Measurements from ENCODE around the gene SRRT. TPM values are rescaled to one million over a fixed set of nuclear protein-coding genes. Genes with fewer than 3 reads are reported as not detected.
A peak's percentile ranks its signal among the peaks of the same experiment; 100 is the strongest.

Gene SRRT
- total and polyA plus RNA-seq, 10 of the 15 experiments (the other 5 are each of a cell fraction or from before 2014, with no cell fraction given): 11.1 to 254 (median 111) TPM

DNA sequence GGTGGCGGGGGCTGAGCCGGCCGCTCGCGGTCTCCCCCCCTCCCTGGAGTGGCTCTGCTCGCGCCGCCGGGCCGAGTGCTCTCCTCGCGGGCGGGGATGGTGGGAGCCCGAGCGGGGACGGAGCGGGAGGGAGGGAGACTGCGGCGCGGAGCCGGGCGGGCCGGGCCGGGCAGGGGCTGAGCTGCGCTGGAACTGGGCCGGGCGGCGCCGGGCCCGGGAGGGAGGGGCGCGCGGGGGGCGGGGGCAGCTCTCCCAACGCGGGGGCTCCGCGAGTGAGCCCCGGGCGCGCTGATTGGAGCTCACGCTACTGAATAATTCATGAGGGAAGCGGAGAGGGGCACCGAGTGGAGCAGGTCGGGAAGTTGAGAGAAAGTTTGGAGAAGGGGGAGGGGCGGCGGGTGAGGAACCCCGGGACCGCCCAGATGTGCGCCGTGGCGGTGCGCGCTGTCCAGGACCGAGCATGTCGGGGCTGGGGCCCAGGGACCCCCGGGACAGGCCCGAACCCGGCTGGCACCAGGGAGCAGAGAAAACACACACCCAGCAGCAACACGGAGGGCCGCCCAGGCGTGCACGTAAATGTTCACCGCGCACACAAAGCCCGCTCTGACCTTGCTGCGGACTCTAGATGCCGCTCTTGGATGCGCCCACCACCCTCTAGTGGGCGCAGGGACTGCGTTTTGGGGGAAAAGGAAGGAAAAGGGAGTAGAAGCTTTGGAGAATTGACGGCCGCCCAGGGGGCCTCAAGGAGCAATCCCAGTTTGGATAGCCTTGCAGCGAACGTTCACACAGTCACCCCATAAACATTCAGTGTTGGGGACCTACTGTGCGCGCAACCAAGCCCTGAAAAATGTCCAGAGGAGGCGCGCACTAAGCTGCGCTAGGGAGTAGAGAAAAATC, 47.3 kb upstream of the SRRT start, which contains the start of gene EPHB4:
TSS of gene EPHB4 (minus strand) at position 194 of the 897 bp plus-strand sequence. CDS start 493 bp downstream, outside the sequence.
- Histone ChIP-seq H3K4me1 (ENCODE audit: control insufficient read depth, insufficient read depth, low read length) (no peaks in the 10 kb centered on the region), H2AFZ (ENCODE audit: control insufficient read depth, low read depth, low read length) (no peak within 1 kb of the TSS), H3K4me3 (no peak within 1 kb of the TSS), H3K27me3 (replicated peaks in 1 of 2; ENCODE audit: control insufficient read depth in 2 of 2, insufficient read depth in 2 of 2, low read length in 1 of 2) (peaks cover 12 to 14% of the 10 kb centered on the region in 2 experiments; a peak in 3 of 4 replicates), H3K27ac (ENCODE audit: control insufficient read depth, insufficient read depth) (no peak within 1 kb of the TSS), H3K9ac (ENCODE audit: control insufficient read depth, insufficient read depth, low read length) (no peak within 1 kb of the TSS), H3K79me2 (ENCODE audit: control insufficient read depth, insufficient read depth, low read length) (no peaks in the 10 kb centered on the region), H4K20me1 (ENCODE audit: control insufficient read depth, insufficient read depth) (no peaks in the 10 kb centered on the region), H3K9me3 (replicated peaks; ENCODE audit: control insufficient read depth, insufficient read depth, low read length) (no peaks in the 10 kb centered on the region), H3K4me2 (ENCODE audit: control insufficient read depth, insufficient read depth) (no peak within 1 kb of the TSS), H3K36me3 (ENCODE audit: control insufficient read depth in 2 of 2, insufficient read depth in 2 of 2, low read length in 1 of 2) (no peaks in the 10 kb centered on the region)
- WGBS (ENCODE audit: insufficient coverage, insufficient replicate concordance, low lambda C conversion rate, missing lambda C conversion rate): 9% methylated on average over 35 of the region's 80 CpGs
- no peak for FAIRE-seq
- POLR2A ChIA-PET: no interaction called here
- intact Hi-C loops (cut with micrococcal nuclease; ENCODE audit: unreplicated experiment): no loop called here
- TF ChIP-seq SUZ12 (IDR thresholded peaks at IDR 0.05; ENCODE audit: unreplicated experiment) (peak; percentile 51), CREM (IDR thresholded peaks at IDR 0.05; ENCODE audit: low read depth) (no peak), EZH2 (IDR thresholded peaks at IDR 0.05; ENCODE audit: borderline replicate concordance, control insufficient read depth, low read depth, low read length) (0 out of 2 replicates have a peak, but pooled peaks have one; percentile 25)
- in situ Hi-C loops (cut with MboI): no loop called here
- no peak for ATAC-seq
- DNase-seq (ENCODE audit: low read depth, low spot score): no peak
- BruUV-seq (replicated peaks): no TSS peak
- CTCF ChIA-PET: no interaction called here
- SMC1A ChIA-PET (ENCODE audit: uncharacterized antibody, unreplicated experiment): no interaction called here
- RAD21 ChIA-PET (ENCODE audit: unreplicated experiment): no interaction called here

DNA sequence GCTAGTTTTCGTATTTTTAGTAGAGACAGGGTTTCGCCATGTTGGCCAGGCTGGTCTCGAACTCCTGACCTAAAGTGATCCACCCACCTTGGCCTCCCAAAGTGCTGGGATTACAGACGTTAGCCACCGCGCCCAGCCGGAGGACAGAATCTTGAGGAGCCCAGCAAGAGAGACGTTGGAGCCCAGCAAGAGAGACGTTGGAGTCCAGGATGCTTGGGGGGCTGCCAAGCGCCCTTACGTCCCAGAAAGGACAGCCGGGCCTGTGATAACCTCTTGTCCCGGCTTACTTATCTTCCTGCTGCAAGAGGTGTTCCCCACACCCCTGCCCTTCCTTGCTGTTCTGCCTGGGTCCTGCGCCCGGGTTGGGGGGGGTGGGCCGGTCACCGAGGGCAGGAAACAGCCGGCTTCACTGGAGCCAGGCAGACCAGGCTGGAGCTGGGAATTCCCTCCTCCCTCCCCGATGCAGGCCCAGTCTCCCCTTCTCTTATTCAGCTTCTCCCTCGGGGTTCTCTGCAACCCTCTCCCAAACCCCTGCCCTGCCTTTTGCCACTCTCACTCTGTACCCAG, 45.7 kb upstream of the SRRT start:
- no peak for FAIRE-seq
- Histone ChIP-seq H2AFZ (ENCODE audit: control insufficient read depth, low read depth, low read length) (no peak overlapping the region), H3K79me2 (ENCODE audit: control insufficient read depth, insufficient read depth, low read length) (no peaks in the 10 kb centered on the region), H4K20me1 (ENCODE audit: control insufficient read depth, insufficient read depth) (no peaks in the 10 kb centered on the region), H3K9me3 (replicated peaks; ENCODE audit: control insufficient read depth, insufficient read depth, low read length) (no peaks in the 10 kb centered on the region), H3K36me3 (ENCODE audit: control insufficient read depth in 2 of 2, insufficient read depth in 2 of 2, low read length in 1 of 2) (no peaks in the 10 kb centered on the region), H3K27ac (ENCODE audit: control insufficient read depth, insufficient read depth) (no peak overlapping the region), H3K4me3 (no peak overlapping the region), H3K9ac (ENCODE audit: control insufficient read depth, insufficient read depth, low read length) (no peak overlapping the region), H3K27me3 (replicated peaks in 1 of 2; ENCODE audit: control insufficient read depth in 2 of 2, insufficient read depth in 2 of 2, low read length in 1 of 2) (peaks cover 12 to 14% of the 10 kb centered on the region in 2 experiments; a peak in 3 of 4 replicates), H3K4me2 (ENCODE audit: control insufficient read depth, insufficient read depth) (no peak overlapping the region), H3K4me1 (ENCODE audit: control insufficient read depth, insufficient read depth, low read length) (no peaks in the 10 kb centered on the region)
- TF ChIP-seq PAX8 (IDR thresholded peaks at IDR 0.05): no peak
- TF ChIP-seq, protein P1, sequence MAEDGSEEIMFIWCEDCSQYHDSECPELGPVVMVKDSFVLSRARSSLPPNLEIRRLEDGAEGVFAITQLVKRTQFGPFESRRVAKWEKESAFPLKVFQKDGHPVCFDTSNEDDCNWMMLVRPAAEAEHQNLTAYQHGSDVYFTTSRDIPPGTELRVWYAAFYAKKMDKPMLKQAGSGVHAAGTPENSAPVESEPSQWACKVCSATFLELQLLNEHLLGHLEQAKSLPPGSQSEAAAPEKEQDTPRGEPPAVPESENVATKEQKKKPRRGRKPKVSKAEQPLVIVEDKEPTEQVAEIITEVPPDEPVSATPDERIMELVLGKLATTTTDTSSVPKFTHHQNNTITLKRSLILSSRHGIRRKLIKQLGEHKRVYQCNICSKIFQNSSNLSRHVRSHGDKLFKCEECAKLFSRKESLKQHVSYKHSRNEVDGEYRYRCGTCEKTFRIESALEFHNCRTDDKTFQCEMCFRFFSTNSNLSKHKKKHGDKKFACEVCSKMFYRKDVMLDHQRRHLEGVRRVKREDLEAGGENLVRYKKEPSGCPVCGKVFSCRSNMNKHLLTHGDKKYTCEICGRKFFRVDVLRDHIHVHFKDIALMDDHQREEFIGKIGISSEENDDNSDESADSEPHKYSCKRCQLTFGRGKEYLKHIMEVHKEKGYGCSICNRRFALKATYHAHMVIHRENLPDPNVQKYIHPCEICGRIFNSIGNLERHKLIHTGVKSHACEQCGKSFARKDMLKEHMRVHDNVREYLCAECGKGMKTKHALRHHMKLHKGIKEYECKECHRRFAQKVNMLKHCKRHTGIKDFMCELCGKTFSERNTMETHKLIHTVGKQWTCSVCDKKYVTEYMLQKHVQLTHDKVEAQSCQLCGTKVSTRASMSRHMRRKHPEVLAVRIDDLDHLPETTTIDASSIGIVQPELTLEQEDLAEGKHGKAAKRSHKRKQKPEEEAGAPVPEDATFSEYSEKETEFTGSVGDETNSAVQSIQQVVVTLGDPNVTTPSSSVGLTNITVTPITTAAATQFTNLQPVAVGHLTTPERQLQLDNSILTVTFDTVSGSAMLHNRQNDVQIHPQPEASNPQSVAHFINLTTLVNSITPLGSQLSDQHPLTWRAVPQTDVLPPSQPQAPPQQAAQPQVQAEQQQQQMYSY (CRISPR knock-in tag; IDR thresholded peaks at IDR 0.05): no peak
- no peak for TF ChIP-seq CBX3 (IDR thresholded peaks at IDR 0.05; ENCODE audit: borderline replicate concordance, low read depth)
- TF ChIP-seq, protein P2, sequence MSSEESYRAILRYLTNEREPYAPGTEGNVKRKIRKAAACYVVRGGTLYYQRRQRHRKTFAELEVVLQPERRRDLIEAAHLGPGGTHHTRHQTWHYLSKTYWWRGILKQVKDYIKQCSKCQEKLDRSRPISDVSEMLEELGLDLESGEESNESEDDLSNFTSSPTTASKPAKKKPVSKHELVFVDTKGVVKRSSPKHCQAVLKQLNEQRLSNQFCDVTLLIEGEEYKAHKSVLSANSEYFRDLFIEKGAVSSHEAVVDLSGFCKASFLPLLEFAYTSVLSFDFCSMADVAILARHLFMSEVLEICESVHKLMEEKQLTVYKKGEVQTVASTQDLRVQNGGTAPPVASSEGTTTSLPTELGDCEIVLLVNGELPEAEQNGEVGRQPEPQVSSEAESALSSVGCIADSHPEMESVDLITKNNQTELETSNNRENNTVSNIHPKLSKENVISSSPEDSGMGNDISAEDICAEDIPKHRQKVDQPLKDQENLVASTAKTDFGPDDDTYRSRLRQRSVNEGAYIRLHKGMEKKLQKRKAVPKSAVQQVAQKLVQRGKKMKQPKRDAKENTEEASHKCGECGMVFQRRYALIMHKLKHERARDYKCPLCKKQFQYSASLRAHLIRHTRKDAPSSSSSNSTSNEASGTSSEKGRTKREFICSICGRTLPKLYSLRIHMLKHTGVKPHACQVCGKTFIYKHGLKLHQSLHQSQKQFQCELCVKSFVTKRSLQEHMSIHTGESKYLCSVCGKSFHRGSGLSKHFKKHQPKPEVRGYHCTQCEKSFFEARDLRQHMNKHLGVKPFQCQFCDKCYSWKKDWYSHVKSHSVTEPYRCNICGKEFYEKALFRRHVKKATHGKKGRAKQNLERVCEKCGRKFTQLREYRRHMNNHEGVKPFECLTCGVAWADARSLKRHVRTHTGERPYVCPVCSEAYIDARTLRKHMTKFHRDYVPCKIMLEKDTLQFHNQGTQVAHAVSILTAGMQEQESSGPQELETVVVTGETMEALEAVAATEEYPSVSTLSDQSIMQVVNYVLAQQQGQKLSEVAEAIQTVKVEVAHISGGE (CRISPR knock-in tag; IDR thresholded peaks at IDR 0.05): no peak
- ChIA-PET POLR2A (no interaction called here), CTCF (interaction anchor here (0.7 kb wide), 1 partner anchor 23 kb away, joined by 5 read pairs; the partner anchor contains the start of gene SLC12A9), RAD21 (ENCODE audit: unreplicated experiment) (no interaction called here), SMC1A (ENCODE audit: uncharacterized antibody, unreplicated experiment) (no interaction called here)
- WGBS (ENCODE audit: insufficient coverage, insufficient replicate concordance, low lambda C conversion rate, missing lambda C conversion rate): 59% methylated on average over 20 of the region's 20 CpGs
- in situ Hi-C loops (cut with MboI) (no loop called here), intact Hi-C loops (cut with micrococcal nuclease; ENCODE audit: unreplicated experiment) (no loop called here)
- BruUV-seq (replicated peaks): no TSS peak
- no peak for ATAC-seq
- no peak for DNase-seq (ENCODE audit: low read depth, low spot score)
